ENCODE measurements around the gene GABRA1.

The GABRA1 gene

DNA sequence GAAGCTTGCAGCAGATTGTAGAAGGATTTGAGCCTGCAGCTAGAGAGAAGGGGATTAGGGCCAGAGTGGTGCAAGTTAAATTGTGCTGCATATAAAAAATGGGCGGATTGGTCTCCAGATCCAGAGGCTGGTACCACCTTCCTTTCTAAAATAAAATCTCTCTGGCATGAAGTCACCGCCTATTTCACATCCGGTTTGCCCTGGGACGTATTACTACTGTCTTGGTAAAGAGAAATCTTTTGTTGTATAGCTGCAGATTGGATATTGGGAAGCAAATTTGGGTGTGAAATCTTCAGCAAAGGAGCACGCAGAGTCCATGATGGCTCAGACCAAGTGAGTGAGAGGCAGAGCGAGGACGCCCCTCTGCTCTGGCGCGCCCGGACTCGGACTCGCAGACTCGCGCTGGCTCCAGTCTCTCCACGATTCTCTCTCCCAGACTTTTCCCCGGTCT is at the start of gene GABRA1:
TSS of gene GABRA1 (plus strand) at position 180 of the 451 bp plus-strand sequence. CDS start 2,691 bp downstream, outside the sequence.
- DNase-seq (ENCODE audit: low spot score) = no peak

DNA sequence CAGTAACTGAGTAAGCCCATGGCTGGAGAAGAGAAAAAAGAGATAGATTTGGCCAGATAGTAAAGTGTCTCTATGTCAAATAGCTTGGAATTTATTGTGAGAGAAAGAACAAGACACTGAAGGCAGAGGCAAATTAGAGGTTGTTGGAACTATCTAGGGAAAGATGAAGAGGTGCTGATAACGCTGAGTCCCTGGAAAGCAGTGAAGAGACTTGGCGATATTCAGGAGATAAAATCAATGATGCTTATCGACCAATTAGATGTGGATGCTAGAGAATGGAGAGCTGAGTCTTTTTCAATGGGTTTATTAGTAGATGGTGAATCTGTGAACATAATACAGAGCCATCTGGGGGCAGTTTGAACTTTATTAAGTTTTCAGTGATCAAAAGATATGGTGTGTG is 48.6 kb upstream of the GABRA1 start:
- no peak for DNase-seq (ENCODE audit: low spot score)

DNA sequence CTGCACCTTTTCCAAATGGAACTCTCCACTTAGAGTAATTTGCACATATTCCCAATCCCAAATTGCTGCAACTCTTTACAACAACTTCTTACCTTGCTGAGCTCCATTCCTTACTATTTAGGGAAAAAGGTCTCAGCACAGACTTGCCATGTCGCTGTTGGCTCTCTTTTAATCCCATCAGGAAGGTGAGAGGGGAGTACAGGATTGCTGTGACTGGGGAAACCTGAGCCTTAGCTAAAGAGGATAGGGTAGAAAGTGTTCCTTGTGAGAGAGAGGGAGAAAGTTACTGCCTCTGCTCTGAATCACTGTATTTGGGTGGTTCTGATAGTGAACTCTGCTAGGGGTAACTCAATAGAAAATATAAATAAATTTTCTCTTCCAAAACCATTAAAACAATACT is 43.7 kb upstream of the GABRA1 start:
- no peak for DNase-seq (ENCODE audit: low spot score)

DNA sequence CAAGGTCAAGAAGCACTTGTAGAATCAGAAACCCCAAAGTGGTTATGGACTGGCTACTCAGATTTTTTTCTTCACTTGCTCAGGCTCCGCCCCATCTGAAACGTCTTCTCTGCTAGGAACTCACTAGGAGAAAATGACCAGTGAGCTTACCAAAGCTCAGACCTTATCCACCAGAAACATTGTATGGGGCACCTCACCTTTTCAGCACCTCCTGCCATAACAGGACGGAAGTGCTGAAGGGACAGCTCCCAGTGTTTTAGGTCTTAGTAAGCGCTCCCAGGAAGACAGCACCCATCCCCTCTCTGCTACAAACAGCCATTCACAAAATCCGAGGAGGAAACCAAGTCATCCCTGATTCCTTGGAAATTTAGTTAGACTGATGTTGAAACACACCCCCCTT is 1.2 kb upstream of the GABRA1 start:
- no peak for DNase-seq (ENCODE audit: low spot score)

DNA sequence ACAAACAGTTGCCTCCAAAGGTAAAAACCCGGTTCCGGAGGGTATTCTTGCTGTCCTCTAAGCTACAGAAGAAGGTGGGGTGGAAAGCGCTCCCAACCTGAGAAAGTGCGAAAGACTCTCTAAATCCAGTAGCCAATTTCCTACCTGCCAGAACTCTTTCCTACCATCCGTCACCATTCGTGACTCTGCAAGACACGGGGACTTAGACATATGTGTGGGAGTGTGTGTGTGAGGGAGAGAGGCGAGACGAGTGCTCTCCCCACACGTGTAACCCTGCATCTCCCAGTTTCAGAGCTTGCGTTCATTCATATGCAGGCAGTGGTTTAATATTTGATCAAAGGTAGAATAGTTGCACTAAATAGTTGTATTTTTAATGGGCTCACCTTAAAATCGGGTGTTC is 473 bp upstream of the GABRA1 start:
- no peak for DNase-seq (ENCODE audit: low spot score)

DNA sequence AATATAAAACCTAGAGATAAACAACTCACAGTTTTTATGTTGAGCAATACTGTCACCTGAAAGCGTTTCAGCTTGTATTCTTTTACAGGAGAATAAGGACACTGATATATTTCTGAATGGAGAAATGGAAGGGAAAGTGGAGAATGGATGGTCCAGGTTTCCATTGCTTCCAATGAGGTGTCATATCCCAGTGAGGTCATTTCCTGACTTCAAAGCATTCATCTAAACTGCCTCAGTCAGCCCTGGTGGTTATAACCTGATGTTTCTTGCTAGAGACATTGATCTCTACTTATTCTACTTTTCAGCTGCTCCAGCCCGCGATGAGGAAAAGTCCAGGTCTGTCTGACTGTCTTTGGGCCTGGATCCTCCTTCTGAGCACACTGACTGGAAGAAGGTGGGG is 2.6 kb downstream of the GABRA1 start:
- DNase-seq (ENCODE audit: low spot score) = no peak

DNA sequence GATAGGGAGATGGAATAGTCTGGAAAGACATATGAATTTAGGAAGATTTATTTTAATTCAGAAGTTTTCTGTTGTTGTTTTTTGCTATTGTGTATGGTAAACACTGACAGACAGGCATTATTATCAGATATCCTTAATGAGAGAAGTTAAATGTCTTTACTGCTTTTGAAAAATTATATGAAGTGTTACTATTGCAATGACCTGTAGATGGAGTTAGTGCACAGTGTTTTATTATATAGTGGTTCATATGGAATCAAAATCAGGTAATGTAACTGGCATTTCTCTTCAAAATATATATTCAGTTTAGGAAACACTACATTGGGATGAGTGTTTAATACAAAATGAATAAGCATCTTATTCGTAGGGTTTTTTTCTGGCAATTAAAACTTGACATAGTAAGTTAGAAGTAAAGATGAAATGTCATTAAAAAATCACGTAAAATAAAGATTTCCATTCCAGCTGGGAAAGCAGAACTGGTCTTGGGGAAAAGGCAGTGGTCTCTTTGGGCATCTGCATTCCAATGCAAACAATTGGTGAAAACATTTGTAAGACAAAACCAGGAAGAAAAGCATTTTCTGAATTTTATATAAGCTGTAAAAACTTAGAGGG is 3.9 kb downstream of the GABRA1 start:
- DNase-seq (ENCODE audit: low spot score) = no peak

DNA sequence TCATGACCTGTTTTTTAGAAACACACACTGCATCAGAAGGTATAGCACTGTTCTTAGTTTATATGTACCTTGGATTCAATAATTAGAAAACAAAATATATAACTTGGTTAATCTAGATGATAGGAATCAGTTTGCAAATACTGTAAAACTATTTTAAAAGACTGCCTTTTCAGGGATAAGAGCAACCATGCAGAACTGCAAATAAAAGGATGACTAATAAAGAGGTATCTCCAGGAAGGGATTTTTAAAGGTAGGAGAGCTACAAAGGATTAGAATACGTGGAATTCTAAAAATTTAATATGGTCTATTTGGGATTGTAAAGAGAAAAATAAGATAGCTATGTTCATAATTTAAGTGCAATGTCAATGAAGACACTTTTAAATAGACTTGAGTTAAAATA is 9.4 kb downstream of the GABRA1 start:
- no peak for DNase-seq (ENCODE audit: low spot score)

DNA sequence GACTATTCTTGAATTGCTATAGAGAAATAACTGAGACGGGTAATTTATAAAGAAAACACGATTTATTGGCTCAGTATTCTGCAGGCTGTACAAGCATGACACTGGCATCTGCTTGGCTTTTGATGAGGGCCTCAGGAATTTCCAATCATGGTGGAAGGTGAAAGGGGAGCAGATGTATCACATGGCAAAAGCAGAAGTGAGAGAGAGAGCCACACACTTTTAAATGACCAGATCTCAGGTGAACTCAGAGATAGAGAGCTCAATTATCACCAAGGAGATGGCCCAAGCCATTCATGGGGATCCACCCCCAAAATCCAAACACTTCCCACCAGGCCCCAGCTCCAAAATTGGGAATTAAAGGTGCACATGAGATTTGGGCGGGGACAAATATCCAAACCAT is 15.3 kb downstream of the GABRA1 start:
- DNase-seq (ENCODE audit: low spot score) = no peak

DNA sequence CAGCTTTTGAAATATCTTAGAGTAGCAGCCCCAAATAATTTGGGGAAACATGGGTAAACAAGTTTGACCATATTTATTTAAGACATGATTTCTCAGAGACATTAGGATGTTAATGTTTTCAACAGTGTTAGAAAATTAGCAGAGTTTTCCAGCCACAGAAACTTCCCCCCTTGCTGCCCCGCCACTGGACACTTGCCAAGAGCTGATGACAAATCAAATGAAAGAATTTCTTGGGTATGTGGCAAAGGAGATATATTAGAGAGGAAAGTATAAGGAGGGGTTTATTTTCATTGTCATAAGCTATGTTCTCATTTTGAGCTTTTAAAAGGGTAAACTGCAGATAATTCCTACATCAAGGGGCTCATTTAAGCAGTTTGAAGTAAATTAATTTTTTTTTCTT is 15.9 kb downstream of the GABRA1 start:
- DNase-seq (ENCODE audit: low spot score) = no peak

DNA sequence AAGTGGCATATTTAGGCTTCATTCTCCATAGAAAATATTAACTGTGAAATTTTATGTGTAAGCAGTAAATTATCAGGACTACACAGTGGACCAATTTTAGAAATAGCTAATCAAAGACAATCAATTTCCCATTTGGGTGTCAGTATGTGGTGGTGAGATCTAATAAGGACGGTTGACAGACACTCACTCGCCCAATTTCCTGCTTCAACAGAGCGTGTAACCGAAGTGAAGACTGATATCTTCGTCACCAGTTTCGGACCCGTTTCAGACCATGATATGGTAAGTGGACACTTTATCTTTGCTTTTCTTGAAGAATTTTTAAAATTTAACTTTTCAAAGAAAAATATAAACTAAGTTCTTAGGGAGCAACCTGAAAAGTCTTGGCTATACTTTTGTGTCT is 17.6 kb downstream of the GABRA1 start:
- DNase-seq (ENCODE audit: low spot score) = no peak

DNA sequence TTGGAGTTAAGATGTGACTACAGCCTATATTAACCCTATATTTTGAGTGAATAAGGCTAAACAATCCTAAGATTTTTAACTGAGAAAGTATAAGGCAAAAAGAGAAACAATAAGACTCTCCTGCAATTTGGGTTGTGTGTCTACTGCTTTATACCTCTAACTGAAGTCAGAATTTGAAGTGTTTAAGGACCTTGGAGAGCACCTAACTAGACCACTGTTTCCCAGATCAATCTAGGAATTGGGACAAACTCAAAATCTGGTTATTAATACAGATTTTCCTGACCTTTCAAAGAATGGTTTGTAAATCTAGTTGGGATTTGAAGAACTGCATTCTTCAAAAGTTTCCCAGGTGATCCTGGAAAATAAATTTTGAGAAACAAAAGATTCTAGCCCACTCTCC is 42.1 kb downstream of the GABRA1 start:
- no peak for DNase-seq (ENCODE audit: low spot score)

DNA sequence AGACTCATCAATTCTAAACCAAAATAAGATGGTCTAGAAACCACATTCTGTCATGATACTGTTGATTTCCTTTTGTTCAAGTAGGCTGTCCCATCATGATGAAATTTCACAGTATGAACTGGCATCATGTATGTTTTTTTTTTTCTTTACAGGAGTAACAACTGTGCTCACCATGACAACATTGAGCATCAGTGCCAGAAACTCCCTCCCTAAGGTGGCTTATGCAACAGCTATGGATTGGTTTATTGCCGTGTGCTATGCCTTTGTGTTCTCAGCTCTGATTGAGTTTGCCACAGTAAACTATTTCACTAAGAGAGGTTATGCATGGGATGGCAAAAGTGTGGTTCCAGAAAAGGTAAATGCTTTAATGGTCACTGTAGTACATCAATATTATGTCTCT is 47.6 kb downstream of the GABRA1 start:
- DNase-seq (ENCODE audit: low spot score) = no peak

DNA sequence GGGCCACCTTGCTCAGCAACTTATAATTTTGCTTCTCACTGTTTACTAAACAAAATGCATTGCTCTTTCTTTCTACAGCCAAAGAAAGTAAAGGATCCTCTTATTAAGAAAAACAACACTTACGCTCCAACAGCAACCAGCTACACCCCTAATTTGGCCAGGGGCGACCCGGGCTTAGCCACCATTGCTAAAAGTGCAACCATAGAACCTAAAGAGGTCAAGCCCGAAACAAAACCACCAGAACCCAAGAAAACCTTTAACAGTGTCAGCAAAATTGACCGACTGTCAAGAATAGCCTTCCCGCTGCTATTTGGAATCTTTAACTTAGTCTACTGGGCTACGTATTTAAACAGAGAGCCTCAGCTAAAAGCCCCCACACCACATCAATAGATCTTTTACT is 49.1 kb downstream of the GABRA1 start:
- DNase-seq (ENCODE audit: low spot score) = no peak

DNA sequence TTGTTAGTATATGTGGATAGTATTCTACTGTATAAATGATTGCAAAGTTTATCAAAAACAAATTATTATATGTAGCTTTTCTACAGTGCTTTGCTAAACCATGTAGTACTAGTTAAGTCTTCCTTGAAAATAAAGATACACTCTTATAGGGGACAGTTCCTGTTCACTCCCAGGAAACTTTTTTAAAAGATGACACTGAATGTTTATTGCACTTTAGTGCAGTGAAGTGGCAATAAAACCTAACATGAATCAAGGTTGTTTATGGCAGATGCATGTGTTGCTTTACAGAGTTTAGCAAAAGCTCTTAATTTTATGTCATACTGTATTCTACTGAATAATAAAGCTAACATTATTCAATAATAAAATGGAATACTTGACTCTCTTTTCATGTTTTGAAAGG is 51.7 kb downstream of the GABRA1 start:
- DNase-seq (ENCODE audit: low spot score) = no peak

DNA sequence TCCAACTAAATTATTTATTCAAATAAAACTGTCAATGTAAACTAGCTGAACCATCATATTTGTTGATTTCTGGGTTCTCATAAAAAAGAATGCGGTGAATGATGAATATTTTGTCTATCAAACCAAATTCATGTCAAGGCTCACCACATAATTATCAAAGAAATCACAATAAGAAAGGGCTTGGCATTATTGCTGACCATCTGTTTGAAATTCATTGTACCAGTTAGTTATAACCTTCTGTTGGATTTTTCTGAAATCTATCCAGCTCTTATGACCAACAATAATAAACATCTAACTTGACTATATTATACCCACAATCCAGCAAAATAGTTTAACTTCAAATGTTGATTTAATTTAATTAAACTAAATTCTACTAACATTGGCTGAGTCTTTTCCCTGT is 53.1 kb downstream of the GABRA1 start:
- DNase-seq (ENCODE audit: low spot score) = no peak

DNA sequence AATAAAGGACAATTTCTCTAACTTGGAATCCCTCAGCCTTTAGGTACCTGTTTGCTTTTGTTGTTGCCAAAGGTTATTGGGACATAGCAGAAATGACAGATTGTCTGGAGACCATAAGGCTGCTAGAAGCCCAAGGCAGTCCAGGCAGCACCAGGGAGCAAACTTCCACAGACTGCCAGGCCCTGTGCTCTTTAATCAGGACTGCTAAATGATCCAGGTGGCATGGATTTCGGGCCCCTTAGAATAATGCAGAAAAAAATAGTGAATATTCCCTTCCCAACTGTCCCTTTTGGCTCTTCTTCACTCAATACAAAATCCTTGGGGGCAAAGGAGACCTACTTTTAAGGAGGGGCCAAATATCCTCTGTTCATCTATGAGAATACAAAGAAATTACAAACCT is 73.9 kb downstream of the GABRA1 start:
- DNase-seq (ENCODE audit: low spot score) = no peak

DNA sequence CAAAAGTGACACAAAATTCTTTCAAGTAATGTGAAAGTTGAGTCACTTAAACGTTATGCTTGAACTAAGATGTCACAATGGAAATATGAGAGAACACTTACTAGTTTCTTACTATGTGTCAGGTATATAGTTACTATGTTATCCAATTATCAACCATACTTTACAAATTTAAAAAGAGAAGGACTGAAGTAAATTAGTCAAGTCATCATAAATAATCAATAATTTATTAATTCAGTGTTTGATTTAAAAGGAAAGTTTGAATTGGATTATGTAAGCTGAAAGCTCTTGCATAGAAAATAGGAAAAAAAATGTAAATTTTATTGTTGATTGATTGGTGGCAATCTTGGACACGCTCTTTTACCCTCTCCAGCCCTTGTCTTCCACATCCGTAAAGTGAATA is 76.3 kb downstream of the GABRA1 start:
- DNase-seq (ENCODE audit: low spot score) = no peak

DNA sequence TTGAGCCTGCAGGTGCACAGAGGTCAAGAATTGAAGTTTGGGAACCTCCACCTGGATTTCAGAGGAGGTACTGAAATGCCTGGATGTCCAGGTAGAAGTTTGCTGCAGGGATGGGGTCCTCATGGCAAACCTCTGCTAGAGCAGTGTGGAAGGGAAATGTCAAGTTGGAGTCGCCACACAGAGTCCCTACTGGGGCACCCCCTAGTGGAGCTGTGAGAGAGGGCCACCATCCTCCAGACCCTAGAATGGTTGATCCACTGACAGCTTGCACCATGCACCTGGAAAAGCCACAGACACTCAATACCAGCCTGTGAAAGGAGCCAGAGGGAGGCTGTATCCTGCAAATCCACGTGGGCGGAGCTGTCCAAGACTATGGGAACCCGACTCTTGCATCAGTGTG is 78.0 kb downstream of the GABRA1 start:
- DNase-seq (ENCODE audit: low spot score) = no peak

DNA sequence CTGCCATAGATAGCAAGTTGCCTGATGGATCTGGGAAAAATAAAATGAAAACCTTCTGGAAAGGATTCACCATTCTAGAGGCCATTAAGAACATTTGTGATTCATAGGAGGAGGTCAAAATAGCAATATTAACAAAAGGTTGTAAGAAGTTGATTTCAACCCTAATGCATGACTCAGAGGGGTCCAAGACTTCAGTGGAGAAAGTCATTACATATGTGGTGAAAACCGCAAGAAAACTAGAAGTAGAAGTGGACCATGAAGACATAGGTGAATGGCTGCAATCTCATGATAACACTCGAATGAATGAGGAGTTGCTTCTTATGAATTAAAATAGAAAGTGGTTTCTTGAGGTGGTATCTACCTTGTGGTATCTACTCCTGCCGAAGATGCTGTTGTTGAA is 86.6 kb downstream of the GABRA1 start:
- no peak for DNase-seq (ENCODE audit: low spot score)

DNA sequence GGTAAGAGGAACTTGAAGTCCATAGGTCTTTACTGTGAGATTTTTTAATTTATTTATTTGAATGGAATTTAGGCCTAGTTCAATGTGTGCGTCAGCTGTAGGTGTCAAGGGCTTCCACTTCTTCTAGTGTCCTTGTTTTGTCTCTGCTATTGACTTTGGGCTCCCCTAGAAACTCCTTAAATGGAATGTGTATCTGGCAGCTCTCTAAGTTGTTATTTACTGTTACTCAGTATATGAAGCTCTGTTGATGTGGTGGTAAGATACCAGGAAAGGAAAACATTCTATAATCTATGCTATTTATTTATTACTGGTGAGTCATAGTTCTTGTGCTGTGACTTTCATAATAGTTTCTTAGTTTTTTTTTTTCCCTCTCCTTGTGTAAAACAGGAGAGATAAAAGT is 97.1 kb downstream of the GABRA1 start:
- DNase-seq (ENCODE audit: low spot score) = no peak

DNA sequence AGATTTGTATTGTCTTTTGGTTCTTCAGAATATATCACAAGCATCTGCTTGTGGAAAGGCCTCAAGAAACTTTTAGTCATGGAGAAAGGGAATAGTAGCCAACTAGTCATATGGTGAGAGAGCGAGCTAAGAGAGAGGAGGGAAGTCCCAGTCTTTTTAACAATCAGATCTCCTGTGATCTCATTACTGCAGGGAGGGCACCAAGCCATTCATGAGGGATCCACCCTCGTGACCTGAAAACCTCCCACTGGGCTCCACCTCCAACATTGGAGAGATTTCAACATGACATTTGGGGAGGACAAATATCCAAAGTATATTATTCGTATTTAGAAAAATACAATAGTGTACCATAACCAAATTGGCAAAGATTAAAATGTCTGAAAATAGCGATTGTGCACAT is 99.0 kb downstream of the GABRA1 start:
- no peak for DNase-seq (ENCODE audit: low spot score)
